GM18858 (cell line): ENCODE results near the gene BOLA3.
"Not testable (repeated sequence)": the region's sequence is repeated elsewhere in the genome, so short reads cannot be mapped to it uniquely, and the experiment has no call there.

Experiments
- ATAC-seq: cut with Tn5 transposase; IDR thresholded peaks from one replicate; pipeline ENCODE4 v1.9.1; 2021; ENCODE audit not compliant: unreplicated experiment

Gene BOLA3

GRCh38 chr2:74149570-74150319, 2.0 kb upstream of the BOLA3 start:
- no peak for ATAC-seq

GRCh38 chr2:74149247-74149525, 1.5 kb upstream of the BOLA3 start:
- no peak for ATAC-seq

GRCh38 chr2:74148457-74149246, 940 bp upstream of the BOLA3 start:
- no peak for ATAC-seq

GRCh38 chr2:74146929-74147726, 584 bp downstream of the BOLA3 start:
- no peak for ATAC-seq

GRCh38 chr2:74142340-74142739, 5.4 kb downstream of the BOLA3 start:
- ATAC-seq, result no peak

- ATAC-seq, result no peak
Measured at GRCh38 chr2:74138600-74139323, 8.9 kb downstream of the BOLA3 start.

- no peak for ATAC-seq
Measured at GRCh38 chr2:74137651-74138599, 9.8 kb downstream of the BOLA3 start.

GRCh38 chr2:74131901-74132300, 15.8 kb downstream of the BOLA3 start:
- ATAC-seq, result no peak

GRCh38 chr2:74130211-74130995, 17.3 kb downstream of the BOLA3 start:
- no peak for ATAC-seq

- ATAC-seq, result no peak
Measured at GRCh38 chr2:74128206-74128605, 19.5 kb downstream of the BOLA3 start.

- ATAC-seq, result not testable (repeated sequence)
Measured at GRCh38 chr2:74123955-74124354, 23.8 kb downstream of the BOLA3 start.

GRCh38 chr2:74121846-74122245, 25.9 kb downstream of the BOLA3 start:
- not testable (repeated sequence) for ATAC-seq

- ATAC-seq, result peak; percentile 88
Measured at GRCh38 chr2:74119912-74120825, 27.5 kb downstream of the BOLA3 start.

GRCh38 chr2:74119339-74119738, 28.4 kb downstream of the BOLA3 start:
- ATAC-seq, result no peak

GRCh38 chr2:74111380-74111779, 36.3 kb downstream of the BOLA3 start:
- ATAC-seq, result no peak

- no peak for ATAC-seq
Measured at GRCh38 chr2:74110537-74110936, 37.2 kb downstream of the BOLA3 start.

GRCh38 chr2:74109551-74109950, 38.2 kb downstream of the BOLA3 start:
- no peak for ATAC-seq

- no peak for ATAC-seq
Measured at GRCh38 chr2:74107071-74107470, 40.6 kb downstream of the BOLA3 start.
